Right lobe of liver (tissue), 6 donors: ENCODE measurements around the gene LY6G5C. TPM values are rescaled to one million over a fixed set of nuclear protein-coding genes. Genes with fewer than 3 reads are reported as not detected.

ENCODE experiments used
- ATAC-seq, 4 donors: fragments of 200-7000 bp; cut with Tn5 transposase; one replicate each; pipeline ENCODE4 v1.9.1; 2020; ENCODE audit warnings: mild to moderate bottlenecking in 4 of 4, moderate library complexity in 4 of 4
- DNase-seq, 3 donors: peaks; one replicate each; pipeline ENCODE4 v3.0.0-alpha.2; 2020
- H3K27ac ChIP-seq, 3 donors: fragments of 200-600 bp; one replicate each; pipeline ENCODE4 v1.8.0; 2022
- H3K27me3 ChIP-seq, 2 donors: fragments of 200-600 bp; one replicate each; pipeline ENCODE4 v1.8.0; 2022
- H3K36me3 ChIP-seq, 4 donors: fragments of 200-600 bp; sonication (generic) in 1 of 4; one replicate each; pipeline versions ENCODE4 v1.5.1 to v1.8.0; 2017 to 2022; ENCODE audit warnings: control low read depth in 1 of 4
- H3K4me1 ChIP-seq, 4 donors: fragments of 200-600 bp; sonication (generic) in 1 of 4; one replicate each; pipeline versions ENCODE4 v1.5.1 to v1.8.0; 2017 to 2022; ENCODE audit warnings: control low read depth in 1 of 4
- H3K4me3 ChIP-seq, 3 donors: fragments of 200-600 bp; one replicate each; pipeline ENCODE4 v1.8.0; 2022
- H3K9me3 ChIP-seq, 4 donors: fragments of 200-600 bp; sonication (generic) in 1 of 4; one replicate each; pipeline versions ENCODE4 v1.5.1 to v1.8.0; 2017 to 2022; ENCODE audit warnings: control low read depth in 1 of 4
- CTCF ChIP-seq, 4 donors: fragments of 200-600 bp in 3 of 4; fragments of 450-650 bp in 1 of 4; IDR thresholded peaks; one replicate each; pipeline versions ENCODE4 v1.5.1 to v1.8.0; 2016 to 2022; ENCODE audit warnings: antibody characterized with exemption in 4 of 4, mild to moderate bottlenecking in 2 of 4
- POLR2A ChIP-seq: fragments of 450-650 bp; IDR thresholded peaks from one replicate; pipeline ENCODE4 v1.6.1; 2017; ENCODE audit warnings: antibody characterized with exemption, mild to moderate bottlenecking
- WGBS: methylation state at CpG from one replicate; pipeline ENCODE4 v1.1.6; 2018; ENCODE audit warnings: low coverage, low lambda C conversion rate; ENCODE audit not compliant: insufficient coverage; ENCODE audit errors: missing lambda C conversion rate; 5-methylcytosine and 5-hydroxymethylcytosine counted together
- intact Hi-C, 2 donors: fragments of 100-400 bp; cut with DNase I; formaldehyde crosslinking; loops; one replicate each; pipeline versions ENCODE4 v1.11.2 to v1.14.1; 2022
- total RNA-seq, 6 experiments: library from RNA; depleted of rRNA in 2 of 6; stranded (reverse); fragments of >200 nt in 2 of 6; fragmentation: NEBNext Ultra II Directional in 3 of 6; extraction: Animal tissue kit (Norgen Biotek cat#: 25700) in 3 of 6; gene quantifications; one replicate each; pipeline versions ENCODE4 v1.1.0 to v1.2.4, GENCODE V29; 2016 to 2023
- donor health status: DM: no; HTN: yes; CAD: no.
- donor health status: DM: no; HTN: no; CAD: no.
- donor health status: DM: no; HTN: no; CAD: no.
- donor health status: DM: no; HTN: yes; CAD: no.
- donor health status: DM: no; HTN: yes; CAD: no.

The LY6G5C gene
- total RNA-seq, 6 experiments from 2014 or later: 0.68 to 1.6 (median 1.2) TPM

- H3K27ac ChIP-seq: no peak overlapping the region
- H3K4me3 ChIP-seq: no peak overlapping the region
- WGBS: 93% methylated on average over 9 of the region's 26 CpGs
- peaks cover 0 to 12% (median 0%) of the 10 kb centered on the region in 4 donors for H3K4me1 ChIP-seq
- no peaks in the 10 kb centered on the region for H3K27me3 ChIP-seq
- TF ChIP-seq CTCF (IDR thresholded peaks at IDR 0.05) (no peak), POLR2A (no peak)
- H3K9me3 ChIP-seq: no peaks in the 10 kb centered on the region
- no peak for DNase-seq
- no peak for ATAC-seq
- intact Hi-C loops: no loop called here
- H3K36me3 ChIP-seq: peaks cover 5 to 94% (median 49%) of the 10 kb centered on the region in 4 donors
Observed at GRCh38 chr6:31632279-31632946, 48.5 kb downstream of the LY6G5C start.

GRCh38 chr6:31631681-31632278 is 49.1 kb downstream of the LY6G5C start:
- H3K36me3 ChIP-seq: peaks cover 5 to 94% (median 47%) of the 10 kb centered on the region in 4 donors
- intact Hi-C loops: no loop called here
- H3K4me3 ChIP-seq: no peak overlapping the region
- ATAC-seq (no peak), DNase-seq (no peak)
- H3K27me3 ChIP-seq: no peaks in the 10 kb centered on the region
- no peaks in the 10 kb centered on the region for H3K9me3 ChIP-seq
- H3K4me1 ChIP-seq: peaks cover 0 to 12% (median 0%) of the 10 kb centered on the region in 4 donors
- H3K27ac ChIP-seq: no peak overlapping the region
- no CpG with 5 or more reads among the region's 32 CpGs for WGBS
- TF ChIP-seq CTCF (IDR thresholded peaks at IDR 0.05) (no peak), POLR2A (no peak)

GRCh38 chr6:31631209-31631608 is 49.7 kb downstream of the LY6G5C start:
- Histone ChIP-seq H3K27me3 (no peaks in the 10 kb centered on the region), H3K4me1 (peaks cover 0 to 12% (median 0%) of the 10 kb centered on the region in 4 donors), H3K36me3 (peaks cover 5 to 94% (median 47%) of the 10 kb centered on the region in 4 donors), H3K4me3 (no peak overlapping the region), H3K27ac (no peak overlapping the region), H3K9me3 (no peaks in the 10 kb centered on the region)
- no peak for ATAC-seq
- intact Hi-C loops: no loop called here
- WGBS: 100% methylated on average over 2 of the region's 16 CpGs
- DNase-seq: no peak
- TF ChIP-seq CTCF (IDR thresholded peaks at IDR 0.05) (no peak), POLR2A (no peak)

- Histone ChIP-seq H3K36me3 (peaks cover 10 to 94% (median 49%) of the 10 kb centered on the region in 4 donors), H3K9me3 (no peaks in the 10 kb centered on the region), H3K4me1 (peaks cover 0 to 12% (median 0%) of the 10 kb centered on the region in 4 donors), H3K27ac (no peak overlapping the region), H3K27me3 (no peaks in the 10 kb centered on the region), H3K4me3 (no peak overlapping the region)
- DNase-seq (no peak), ATAC-seq (no peak)
- 92% methylated on average over 23 of the region's 25 CpGs for WGBS
- no peak for TF ChIP-seq POLR2A
- intact Hi-C loops: no loop called here
Observed at GRCh38 chr6:31630177-31630934, 50.5 kb downstream of the LY6G5C start.
